Colonic mucosa (tissue), 4 donors: Measurements from ENCODE around the gene ARPC4. TPM values are rescaled to one million over a fixed set of nuclear protein-coding genes. Genes with fewer than 3 reads are reported as not detected.

Experiments used
- DNase-seq: peaks from one replicate; pipeline ENCODE4 v3.0.0-alpha.2; 2020
- H3K27ac ChIP-seq: fragments of 200-600 bp; one replicate; pipeline ENCODE4 v1.8.0; 2021
- H3K27me3 ChIP-seq: fragments of 200-600 bp; one replicate; pipeline ENCODE4 v1.8.0; 2021
- H3K36me3 ChIP-seq: fragments of 200-600 bp; one replicate; pipeline ENCODE4 v1.8.0; 2021
- H3K4me1 ChIP-seq: fragments of 200-600 bp; one replicate; pipeline ENCODE4 v1.8.0; 2021; ENCODE audit warnings: mild to moderate bottlenecking
- H3K4me3 ChIP-seq: fragments of 200-600 bp; one replicate; pipeline ENCODE4 v1.8.0; 2021
- H3K9ac ChIP-seq, 2 donors: one replicate each; pipeline ENCODE4 v1.7.0; 2013; ENCODE audit warnings: control low read depth in 2 of 2, low read depth in 2 of 2, low read length in 2 of 2
- H3K9me3 ChIP-seq: fragments of 200-600 bp; one replicate; pipeline ENCODE4 v1.8.0; 2021
- CTCF ChIP-seq: fragments of 200-600 bp; IDR thresholded peaks from one replicate; pipeline ENCODE4 v1.8.0; 2022; ENCODE audit warnings: antibody characterized with exemption, mild to moderate bottlenecking
- intact Hi-C: fragments of 100-400 bp; cut with DNase I; formaldehyde crosslinking; loops from one replicate; pipeline ENCODE4 v1.14.1; 2022
- total RNA-seq, 2 donors: library from RNA; stranded (reverse); fragmentation: NEBNext Ultra II Directional in 1 of 2; extraction: Animal tissue kit (Norgen Biotek cat#: 25700) in 1 of 2; gene quantifications; one replicate each; pipeline ENCODE4 v1.2.1, GENCODE V29; 2021
- donor health status: healthy.
- donor health status: DM: no; HTN: no; CAD: no.
- donor health status: DM: no; HTN: no; CAD: no.

The ARPC4 gene
- total RNA-seq, 2 donors from 2014 or later = 221 to 228 TPM

GRCh38 chr3:9803494-9803893 is 10.6 kb downstream of the ARPC4 start:
- intact Hi-C loops = no loop called here
- Histone ChIP-seq H3K9ac (no peak overlapping the region), H3K9me3 (no peaks in the 10 kb centered on the region), H3K4me3 (no peak overlapping the region), H3K27me3 (no peaks in the 10 kb centered on the region), H3K36me3 (peaks cover 48% of the 10 kb centered on the region), H3K4me1 (no peaks in the 10 kb centered on the region), H3K27ac (no peak overlapping the region)
- DNase-seq = no peak
- no peak for TF ChIP-seq CTCF

GRCh38 chr3:9804996-9805395 is 12.1 kb downstream of the ARPC4 start:
- H3K27me3 ChIP-seq = no peaks in the 10 kb centered on the region
- DNase-seq = no peak
- H3K9ac ChIP-seq = no peak overlapping the region
- no peak overlapping the region for H3K27ac ChIP-seq
- no peaks in the 10 kb centered on the region for H3K9me3 ChIP-seq
- peaks cover 40% of the 10 kb centered on the region for H3K36me3 ChIP-seq
- no peak for TF ChIP-seq CTCF
- H3K4me3 ChIP-seq = no peak overlapping the region
- H3K4me1 ChIP-seq = peaks cover 7% of the 10 kb centered on the region
- intact Hi-C loops = no loop called here

GRCh38 chr3:9806137-9806536 is 13.3 kb downstream of the ARPC4 start:
- Histone ChIP-seq H3K4me1 (peaks cover 7% of the 10 kb centered on the region), H3K36me3 (peaks cover 28% of the 10 kb centered on the region), H3K27me3 (no peaks in the 10 kb centered on the region), H3K9ac (no peak overlapping the region), H3K9me3 (no peaks in the 10 kb centered on the region), H3K4me3 (no peak overlapping the region), H3K27ac (no peak overlapping the region)
- intact Hi-C loops = no loop called here
- TF ChIP-seq CTCF = no peak
- no peak for DNase-seq

- DNase-seq = no peak
- H3K36me3 ChIP-seq = peaks cover 23% of the 10 kb centered on the region
- intact Hi-C loops = no loop called here
- H3K9ac ChIP-seq = no peak overlapping the region
- H3K4me1 ChIP-seq = peaks cover 7% of the 10 kb centered on the region
- H3K4me3 ChIP-seq = no peak overlapping the region
- H3K27ac ChIP-seq = no peak overlapping the region
- no peaks in the 10 kb centered on the region for H3K9me3 ChIP-seq
- TF ChIP-seq CTCF = no peak
- H3K27me3 ChIP-seq = no peaks in the 10 kb centered on the region
Measured at GRCh38 chr3:9806688-9807589, 14.1 kb downstream of the ARPC4 start.

- H3K9ac ChIP-seq = no peak overlapping the region
- H3K9me3 ChIP-seq = no peaks in the 10 kb centered on the region
- H3K27ac ChIP-seq = no peak overlapping the region
- H3K4me1 ChIP-seq = peaks cover 7% of the 10 kb centered on the region
- H3K4me3 ChIP-seq = no peak overlapping the region
- H3K27me3 ChIP-seq = no peaks in the 10 kb centered on the region
- H3K36me3 ChIP-seq = peaks cover 19% of the 10 kb centered on the region
- no peak for DNase-seq
- TF ChIP-seq CTCF = no peak
- intact Hi-C loops = no loop called here
Measured at GRCh38 chr3:9807981-9808344, 15.1 kb downstream of the ARPC4 start.
